ENCODE results near the gene FPGS. TPM values are rescaled to one million over a fixed set of nuclear protein-coding genes. Genes with fewer than 3 reads are reported as not detected.
A peak's percentile ranks its signal among the peaks of the same experiment; 100 is the strongest.

Gene FPGS
- total and polyA plus RNA-seq, 8 donors, result 38.8 to 97.4 (median 51.8) TPM

DNA sequence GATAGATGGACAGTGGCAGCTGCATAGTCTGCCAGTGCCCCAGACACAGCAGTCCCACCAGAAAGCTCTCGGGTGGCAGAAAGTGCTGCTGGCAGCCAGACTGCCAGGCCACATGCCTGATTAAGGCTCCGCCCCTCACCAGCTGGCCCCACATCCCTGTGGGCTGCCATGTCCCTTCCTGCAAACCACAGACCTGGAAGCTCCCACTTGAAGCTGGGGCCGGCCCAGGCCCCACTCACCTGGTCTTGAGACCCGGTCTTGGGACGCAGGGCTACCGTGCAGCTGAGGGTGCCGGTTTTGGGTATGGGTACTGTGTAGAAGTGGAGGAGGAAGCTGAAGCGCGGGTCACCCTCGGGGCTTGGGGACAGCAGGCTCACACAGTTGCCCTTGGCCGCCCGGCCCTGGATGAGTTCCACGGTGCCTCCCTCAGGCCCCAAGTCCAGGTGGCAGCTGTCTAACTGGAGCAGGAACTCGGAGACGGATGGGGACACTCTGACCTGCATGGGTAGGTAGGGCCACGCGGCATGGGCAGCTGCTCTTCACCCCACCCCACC, 15.3 kb downstream of the FPGS start:
- intact Hi-C loops (cut with DNase I), result no loop called here
- H3K9me3 ChIP-seq, result no peaks in the 10 kb centered on the region
- no peak overlapping the region for H3K27ac ChIP-seq
- H3K4me1 ChIP-seq, result peaks cover 0 to 3% of the 10 kb centered on the region in 2 donors
- TF ChIP-seq, protein P1, sequence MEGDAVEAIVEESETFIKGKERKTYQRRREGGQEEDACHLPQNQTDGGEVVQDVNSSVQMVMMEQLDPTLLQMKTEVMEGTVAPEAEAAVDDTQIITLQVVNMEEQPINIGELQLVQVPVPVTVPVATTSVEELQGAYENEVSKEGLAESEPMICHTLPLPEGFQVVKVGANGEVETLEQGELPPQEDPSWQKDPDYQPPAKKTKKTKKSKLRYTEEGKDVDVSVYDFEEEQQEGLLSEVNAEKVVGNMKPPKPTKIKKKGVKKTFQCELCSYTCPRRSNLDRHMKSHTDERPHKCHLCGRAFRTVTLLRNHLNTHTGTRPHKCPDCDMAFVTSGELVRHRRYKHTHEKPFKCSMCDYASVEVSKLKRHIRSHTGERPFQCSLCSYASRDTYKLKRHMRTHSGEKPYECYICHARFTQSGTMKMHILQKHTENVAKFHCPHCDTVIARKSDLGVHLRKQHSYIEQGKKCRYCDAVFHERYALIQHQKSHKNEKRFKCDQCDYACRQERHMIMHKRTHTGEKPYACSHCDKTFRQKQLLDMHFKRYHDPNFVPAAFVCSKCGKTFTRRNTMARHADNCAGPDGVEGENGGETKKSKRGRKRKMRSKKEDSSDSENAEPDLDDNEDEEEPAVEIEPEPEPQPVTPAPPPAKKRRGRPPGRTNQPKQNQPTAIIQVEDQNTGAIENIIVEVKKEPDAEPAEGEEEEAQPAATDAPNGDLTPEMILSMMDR (IDR thresholded peaks at IDR 0.05), result no peak
- no peaks in the 10 kb centered on the region for H3K27me3 ChIP-seq
- ATAC-seq, result no peak
- H3K4me3 ChIP-seq, result no peak overlapping the region
- DNase-seq, result no peak
- peaks cover 0 to 91% of the 10 kb centered on the region in 2 donors for H3K36me3 ChIP-seq

DNA sequence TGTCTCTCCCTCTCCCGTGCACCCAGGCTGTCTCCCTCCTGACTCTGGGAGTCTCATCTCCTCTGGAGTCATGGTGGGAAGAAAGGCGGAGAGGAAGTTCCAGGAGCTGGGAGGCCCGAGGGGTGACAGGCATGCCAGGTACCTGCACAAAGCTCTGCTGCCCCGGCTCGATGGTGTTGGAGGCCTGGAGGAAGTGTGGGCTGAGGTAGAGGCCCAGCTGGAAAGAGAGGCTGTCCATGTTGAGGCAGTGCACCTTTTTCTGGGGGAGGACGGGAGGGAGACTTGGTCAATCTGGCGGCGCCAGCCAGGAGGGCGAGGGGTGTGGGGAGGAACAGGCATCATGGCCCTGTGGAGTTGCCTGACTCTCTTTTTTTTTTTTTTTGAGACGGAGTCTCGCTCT, 15.9 kb downstream of the FPGS start:
- H3K4me3 ChIP-seq, result no peak overlapping the region
- H3K27me3 ChIP-seq, result no peaks in the 10 kb centered on the region
- DNase-seq (no peak), ATAC-seq (no peak)
- peaks cover 0 to 3% of the 10 kb centered on the region in 2 donors for H3K4me1 ChIP-seq
- intact Hi-C loops (cut with DNase I), result no loop called here
- TF ChIP-seq, protein P1 (IDR thresholded peaks at IDR 0.05), result no peak
- peaks cover 0 to 91% of the 10 kb centered on the region in 2 donors for H3K36me3 ChIP-seq
- H3K9me3 ChIP-seq, result no peaks in the 10 kb centered on the region
- H3K27ac ChIP-seq, result no peak overlapping the region

DNA sequence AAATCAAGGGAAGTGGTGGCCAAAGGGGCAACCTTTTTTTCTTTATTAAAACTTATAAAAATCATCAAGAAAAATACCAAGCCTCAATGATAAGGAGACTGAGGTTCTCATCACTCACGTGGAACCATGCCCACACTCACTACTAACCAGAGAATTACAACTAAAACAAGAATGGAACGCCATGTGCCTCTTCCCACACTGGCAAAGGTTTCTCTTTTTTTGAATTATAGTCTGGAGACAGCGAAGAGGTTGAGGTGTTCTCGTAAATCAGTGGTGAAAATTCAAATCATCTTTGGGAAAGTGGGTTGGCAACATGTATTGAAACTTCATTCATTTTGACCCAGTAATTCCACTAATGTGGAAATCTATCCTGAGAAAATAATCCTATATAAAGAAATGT, 19.4 kb downstream of the FPGS start:
- peaks cover 0 to 13% of the 10 kb centered on the region in 2 donors for H3K4me1 ChIP-seq
- peaks cover 0 to 90% of the 10 kb centered on the region in 2 donors for H3K36me3 ChIP-seq

DNA sequence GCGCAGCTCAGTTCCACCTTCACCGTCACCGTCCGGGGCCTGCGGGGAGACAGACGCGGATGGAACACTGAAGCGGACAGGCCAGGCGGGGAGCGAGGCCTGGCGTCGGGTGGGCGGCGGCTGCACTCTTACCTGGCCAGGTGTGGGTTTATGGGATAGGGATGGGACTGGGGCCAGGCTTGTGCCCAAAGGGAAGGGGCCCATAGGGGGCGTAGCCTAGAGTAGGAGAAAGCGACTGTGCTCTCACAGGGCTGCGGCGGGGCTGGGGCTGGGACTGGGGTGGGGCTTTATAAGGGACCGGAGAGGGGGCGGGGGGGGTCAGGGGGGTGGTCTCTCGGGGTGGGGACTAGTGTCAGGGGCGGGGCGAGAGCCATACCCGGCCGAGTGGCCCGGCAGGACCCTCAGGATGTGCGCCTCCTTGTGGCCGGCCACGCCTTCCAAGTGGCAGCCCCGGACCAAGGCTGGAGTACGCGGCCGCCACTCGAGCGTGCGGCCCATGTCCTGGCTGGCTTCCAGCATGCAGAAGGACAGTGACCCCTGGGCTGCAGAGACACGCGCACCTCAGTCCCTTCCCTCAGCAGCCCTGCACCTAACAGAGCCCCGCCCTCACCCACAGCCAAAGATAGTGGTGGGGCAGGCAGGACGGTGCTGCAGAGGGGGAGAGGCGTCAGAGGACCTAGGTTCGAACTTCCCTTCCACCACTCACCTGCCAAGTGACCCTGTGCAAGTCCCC, 22.8 kb downstream of the FPGS start:
- Histone ChIP-seq H3K27ac (peak overlapping the region in 1 of 2 donors; percentile 5), H3K4me3 (no peak overlapping the region), H3K27me3 (no peaks in the 10 kb centered on the region), H3K36me3 (peaks cover 0 to 83% of the 10 kb centered on the region in 2 donors), H3K4me1 (peaks cover 12 to 47% of the 10 kb centered on the region in 2 donors), H3K9me3 (no peaks in the 10 kb centered on the region)
- DNase-seq (no peak), ATAC-seq (peak; percentile 33)
- intact Hi-C loops (cut with DNase I), result no loop called here
- TF ChIP-seq, protein P1 (IDR thresholded peaks at IDR 0.05), result peak; percentile 12 to 24

More for the DNA sequence above, 19.4 kb downstream of the FPGS start:
- intact Hi-C loops (cut with DNase I), result no loop called here
- no peak overlapping the region for H3K4me3 ChIP-seq
- H3K27me3 ChIP-seq, result no peaks in the 10 kb centered on the region
- ATAC-seq (no peak), DNase-seq (no peak)
- TF ChIP-seq, protein P1 (IDR thresholded peaks at IDR 0.05), result no peak
- no peaks in the 10 kb centered on the region for H3K9me3 ChIP-seq
- H3K27ac ChIP-seq, result no peak overlapping the region

DNA sequence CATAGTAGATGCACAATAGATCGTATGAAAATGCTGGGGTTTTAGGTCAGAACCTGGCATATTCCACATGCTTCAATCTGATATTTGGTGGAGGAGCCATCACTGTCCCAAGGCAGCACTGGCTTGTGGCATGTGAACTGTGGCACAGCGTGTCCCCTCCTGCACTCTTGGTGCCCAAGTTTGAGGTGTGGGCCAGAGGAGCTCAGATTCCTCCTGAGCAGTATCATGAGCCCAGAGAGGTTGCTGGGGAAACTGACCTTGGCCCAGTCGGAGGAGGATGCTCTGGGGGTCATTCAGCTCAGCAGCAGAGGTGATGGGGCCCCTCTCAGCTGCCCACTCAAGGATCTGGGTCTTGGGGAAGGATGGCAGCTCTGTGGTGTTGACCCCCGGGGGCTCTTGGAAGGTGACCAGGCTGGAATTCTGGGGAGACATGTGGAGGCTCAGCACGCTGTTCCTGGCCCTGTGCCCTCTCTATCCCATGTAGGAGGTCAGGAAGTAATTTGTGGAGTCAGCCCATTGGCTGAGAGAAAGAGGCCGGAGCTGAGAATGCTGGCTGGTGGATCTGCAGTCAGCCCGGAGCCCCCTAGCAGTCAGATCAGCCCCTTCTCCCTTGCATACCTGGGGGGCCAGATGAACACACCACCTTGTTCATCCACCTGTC, 23.7 kb downstream of the FPGS start:
- Histone ChIP-seq H3K9me3 (no peaks in the 10 kb centered on the region), H3K4me3 (no peak overlapping the region), H3K4me1 (peaks cover 12 to 54% of the 10 kb centered on the region in 2 donors), H3K36me3 (peaks cover 0 to 74% of the 10 kb centered on the region in 2 donors), H3K27ac (peak overlapping the region; percentile 5 to 13), H3K27me3 (no peaks in the 10 kb centered on the region)
- TF ChIP-seq, protein P1 (IDR thresholded peaks at IDR 0.05), result no peak
- no peak for DNase-seq
- intact Hi-C loops (cut with DNase I), result no loop called here
- ATAC-seq, result no peak

Data from left lung (tissue), 10 donors.